Measurements from ENCODE around the gene BEGAIN. TPM values are rescaled to one million over a fixed set of nuclear protein-coding genes. Genes with fewer than 3 reads are reported as not detected.

BEGAIN gene
- total RNA-seq, 4 donors from 2014 or later: 0.22 to 1.3 (median 0.50) TPM; not detected in 1

DNA sequence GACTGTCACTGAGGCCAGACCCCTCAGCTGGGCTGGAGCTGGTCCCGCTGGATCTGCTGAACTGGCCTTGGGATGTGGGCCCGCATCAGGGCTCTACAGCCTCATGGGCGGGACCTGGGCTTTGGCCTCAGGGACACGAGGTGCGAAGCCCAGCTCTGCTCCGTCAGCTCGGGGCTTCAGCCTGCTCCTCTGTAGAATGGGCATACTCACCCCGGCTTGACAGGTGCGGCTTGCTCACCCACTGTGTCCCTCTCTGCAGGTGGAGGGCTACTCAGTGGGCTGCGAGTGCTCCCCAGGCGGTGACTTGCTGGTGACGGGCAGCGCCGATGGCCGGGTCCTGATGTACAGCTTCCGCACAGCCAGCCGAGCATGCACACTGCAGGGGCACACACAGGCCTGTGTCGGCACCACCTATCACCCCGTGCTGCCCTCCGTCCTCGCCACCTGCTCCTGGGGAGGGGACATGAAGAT, 57.6 kb downstream of the BEGAIN start:
- peaks cover 0 to 6% of the 10 kb centered on the region in 2 donors for H3K4me1 ChIP-seq
- peaks cover 10 to 11% of the 10 kb centered on the region in 2 donors for H3K36me3 ChIP-seq
- no peak for DNase-seq
- H3K4me3 ChIP-seq (replicated peaks in 1 of 3): no peak overlapping the region
- 89 to 100% methylated on average over 11 to 12 of the region's 21 CpGs for WGBS, 2 donors
- TF ChIP-seq, protein P1, sequence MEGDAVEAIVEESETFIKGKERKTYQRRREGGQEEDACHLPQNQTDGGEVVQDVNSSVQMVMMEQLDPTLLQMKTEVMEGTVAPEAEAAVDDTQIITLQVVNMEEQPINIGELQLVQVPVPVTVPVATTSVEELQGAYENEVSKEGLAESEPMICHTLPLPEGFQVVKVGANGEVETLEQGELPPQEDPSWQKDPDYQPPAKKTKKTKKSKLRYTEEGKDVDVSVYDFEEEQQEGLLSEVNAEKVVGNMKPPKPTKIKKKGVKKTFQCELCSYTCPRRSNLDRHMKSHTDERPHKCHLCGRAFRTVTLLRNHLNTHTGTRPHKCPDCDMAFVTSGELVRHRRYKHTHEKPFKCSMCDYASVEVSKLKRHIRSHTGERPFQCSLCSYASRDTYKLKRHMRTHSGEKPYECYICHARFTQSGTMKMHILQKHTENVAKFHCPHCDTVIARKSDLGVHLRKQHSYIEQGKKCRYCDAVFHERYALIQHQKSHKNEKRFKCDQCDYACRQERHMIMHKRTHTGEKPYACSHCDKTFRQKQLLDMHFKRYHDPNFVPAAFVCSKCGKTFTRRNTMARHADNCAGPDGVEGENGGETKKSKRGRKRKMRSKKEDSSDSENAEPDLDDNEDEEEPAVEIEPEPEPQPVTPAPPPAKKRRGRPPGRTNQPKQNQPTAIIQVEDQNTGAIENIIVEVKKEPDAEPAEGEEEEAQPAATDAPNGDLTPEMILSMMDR (IDR thresholded peaks at IDR 0.05): no peak
- TF ChIP-seq POLR2A (IDR thresholded peaks at IDR 0.05): no peak
- no peaks in the 10 kb centered on the region for H3K27me3 ChIP-seq
- intact Hi-C loops (cut with DNase I): no loop called here
- H3K9me3 ChIP-seq: no peaks in the 10 kb centered on the region
- H3K27ac ChIP-seq: no peak overlapping the region

DNA sequence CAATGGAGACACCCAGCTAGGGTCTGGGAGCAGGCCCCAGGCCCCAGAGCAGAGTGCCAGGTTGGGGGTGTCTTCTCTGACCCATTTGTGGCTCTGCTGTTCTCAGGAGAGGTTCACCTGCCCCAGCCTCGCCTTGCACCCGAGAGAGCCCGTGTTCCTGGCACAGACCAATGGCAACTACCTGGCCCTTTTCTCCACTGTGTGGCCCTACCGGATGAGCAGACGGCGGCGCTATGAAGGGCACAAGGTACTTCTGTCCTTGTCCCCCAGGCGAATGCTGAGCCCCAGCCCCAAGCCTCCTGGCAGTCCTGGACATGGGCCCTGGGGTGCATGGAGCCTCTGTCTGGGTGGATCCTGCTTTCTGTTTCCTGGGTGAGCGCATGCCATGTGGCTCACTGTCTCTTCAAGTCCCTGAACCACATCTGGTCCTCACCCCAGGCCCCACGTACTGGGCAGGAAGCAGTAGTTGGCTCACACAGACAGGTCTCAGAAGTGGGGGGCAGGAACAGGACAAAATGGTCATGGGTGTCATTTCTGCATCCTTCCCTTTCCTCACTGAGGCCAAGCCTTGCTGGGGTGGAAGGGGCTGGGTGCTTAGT, 58.2 kb downstream of the BEGAIN start:
- no peaks in the 10 kb centered on the region for H3K9me3 ChIP-seq
- H3K27ac ChIP-seq: no peak overlapping the region
- peaks cover 0 to 5% of the 10 kb centered on the region in 2 donors for H3K4me1 ChIP-seq
- no peak for DNase-seq
- no peaks in the 10 kb centered on the region for H3K27me3 ChIP-seq
- H3K36me3 ChIP-seq: peaks cover 10 to 11% of the 10 kb centered on the region in 2 donors
- WGBS, 2 donors: 98% methylated on average over 9 to 10 of the region's 10 CpGs
- intact Hi-C loops (cut with DNase I): no loop called here
- TF ChIP-seq POLR2A (IDR thresholded peaks at IDR 0.05): no peak
- TF ChIP-seq, protein P1 (IDR thresholded peaks at IDR 0.05): no peak
- no peak overlapping the region for H3K4me3 ChIP-seq (replicated peaks in 1 of 3)

DNA sequence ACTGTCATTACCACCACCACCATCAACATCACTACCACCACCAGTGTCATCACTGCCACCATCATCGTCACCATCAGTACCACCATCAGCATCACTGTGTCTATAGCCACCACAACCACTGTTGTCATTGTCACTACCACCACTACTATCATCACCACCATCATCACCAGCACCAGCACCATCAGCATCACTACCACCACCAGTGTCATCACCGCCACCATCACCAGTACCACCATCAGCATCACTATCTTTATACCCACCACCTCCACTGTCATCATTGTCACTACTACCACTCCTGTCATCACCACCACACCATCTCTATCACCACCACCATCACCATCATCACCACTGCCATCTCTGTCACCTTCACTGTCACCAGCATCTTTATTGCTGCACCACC, 60.6 kb downstream of the BEGAIN start:
- H3K4me3 ChIP-seq (replicated peaks in 1 of 3): no peak overlapping the region
- H3K27me3 ChIP-seq: no peaks in the 10 kb centered on the region
- peaks cover 10 to 11% of the 10 kb centered on the region in 2 donors for H3K36me3 ChIP-seq
- TF ChIP-seq POLR2A (IDR thresholded peaks at IDR 0.05): no peak
- TF ChIP-seq, protein P1 (IDR thresholded peaks at IDR 0.05): no peak
- no peak for DNase-seq
- WGBS, 2 donors: 97 to 99% methylated on average over 2 of the region's 2 CpGs
- no peaks in the 10 kb centered on the region for H3K9me3 ChIP-seq
- H3K4me1 ChIP-seq: no peaks in the 10 kb centered on the region
- intact Hi-C loops (cut with DNase I): no loop called here
- no peak overlapping the region for H3K27ac ChIP-seq

DNA sequence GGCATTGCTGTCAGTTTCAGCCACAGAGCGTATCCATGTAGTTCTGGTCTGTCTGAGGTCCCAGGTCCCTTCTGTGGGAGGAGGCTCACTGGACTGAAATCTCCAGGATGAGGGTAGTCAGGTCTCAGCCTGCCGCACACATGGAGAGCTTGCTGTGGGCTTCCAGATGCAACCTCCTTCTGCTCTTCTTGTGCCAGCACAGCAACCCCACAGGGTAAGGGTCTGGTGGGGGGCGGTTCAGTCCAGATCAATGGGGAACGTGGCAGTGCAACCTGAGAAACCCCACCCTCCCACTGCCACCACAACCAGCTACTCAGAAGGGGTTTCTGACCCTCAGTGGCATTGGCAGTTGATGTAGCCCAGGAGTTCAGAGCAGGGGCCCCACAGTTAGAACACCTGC, 61.2 kb downstream of the BEGAIN start:
- no peak for DNase-seq
- Histone ChIP-seq H3K27me3 (no peaks in the 10 kb centered on the region), H3K36me3 (peaks cover 10 to 11% of the 10 kb centered on the region in 2 donors), H3K4me1 (no peaks in the 10 kb centered on the region), H3K27ac (no peak overlapping the region), H3K4me3 (replicated peaks in 1 of 3) (no peak overlapping the region), H3K9me3 (no peaks in the 10 kb centered on the region)
- WGBS, 2 donors: 90 to 98% methylated on average over 3 to 4 of the region's 4 CpGs
- intact Hi-C loops (cut with DNase I): no loop called here
- TF ChIP-seq, protein P1 (IDR thresholded peaks at IDR 0.05): no peak
- TF ChIP-seq POLR2A (IDR thresholded peaks at IDR 0.05): no peak

DNA sequence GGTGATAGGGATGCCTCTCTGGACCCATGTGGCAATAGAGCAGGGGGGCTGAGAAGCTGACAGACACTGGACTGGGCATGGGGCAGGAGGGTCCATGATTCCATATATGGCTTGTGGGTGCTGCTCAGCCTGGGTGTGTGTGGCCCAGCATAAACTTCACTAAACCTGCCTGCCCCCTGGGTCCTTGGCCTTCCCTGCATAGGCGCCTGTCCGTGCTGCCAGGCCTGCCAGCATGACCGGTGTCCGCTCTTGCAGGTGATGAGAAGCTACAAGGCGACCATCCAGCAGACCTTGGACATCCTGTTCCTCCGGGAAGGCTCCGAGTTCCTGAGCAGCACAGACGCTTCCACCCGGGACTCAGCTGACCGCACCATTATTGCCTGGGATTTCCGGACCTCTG, 61.6 kb downstream of the BEGAIN start:
- Histone ChIP-seq H3K27me3 (no peaks in the 10 kb centered on the region), H3K27ac (no peak overlapping the region), H3K9me3 (no peaks in the 10 kb centered on the region), H3K4me3 (replicated peaks in 1 of 3) (no peak overlapping the region), H3K4me1 (no peaks in the 10 kb centered on the region), H3K36me3 (peaks cover 10 to 11% of the 10 kb centered on the region in 2 donors)
- no peak for DNase-seq
- intact Hi-C loops (cut with DNase I): no loop called here
- 87 to 93% methylated on average over 5 to 11 of the region's 11 CpGs for WGBS, 2 donors
- TF ChIP-seq, protein P1 (IDR thresholded peaks at IDR 0.05): no peak
- no peak for TF ChIP-seq POLR2A (IDR thresholded peaks at IDR 0.05)

Measured in thyroid gland (tissue), 4 donors.